Liver (tissue), 9 donors: ENCODE results near the gene IMPG1. TPM values are rescaled to one million over a fixed set of nuclear protein-coding genes. Genes with fewer than 3 reads are reported as not detected.

Source experiments
- DNase-seq: peaks from one replicate; pipeline ENCODE4 v3.0.0-alpha.2; 2017; ENCODE audit warnings: low spot score
- H3K27ac ChIP-seq, 2 donors: one replicate each; pipeline ENCODE4 v1.7.0; 2013; ENCODE audit warnings: inconsistent platforms in 2 of 2, low read length in 2 of 2, control low read depth in 1 of 2, low read depth in 1 of 2, mild to moderate bottlenecking in 1 of 2
- H3K27me3 ChIP-seq, 4 donors: one replicate each; pipeline versions ENCODE4 v1.6.1 to v1.7.0; 2013; ENCODE audit warnings: low read length in 3 of 4, inconsistent platforms in 1 of 4, mild to moderate bottlenecking in 1 of 4, moderate library complexity in 1 of 4; ENCODE audit not compliant: control insufficient read depth in 4 of 4, insufficient read depth in 4 of 4
- H3K36me3 ChIP-seq, 4 donors: one replicate each; pipeline versions ENCODE4 v1.6.1 to v1.7.0; 2013; ENCODE audit warnings: low read length in 3 of 4, mild to moderate bottlenecking in 3 of 4, low read depth in 1 of 4, moderate library complexity in 1 of 4; ENCODE audit not compliant: control insufficient read depth in 4 of 4, insufficient read depth in 3 of 4
- H3K4me1 ChIP-seq, 4 donors: one replicate each; pipeline versions ENCODE4 v1.6.1 to v1.7.0; 2013; ENCODE audit warnings: low read length in 3 of 4, mild to moderate bottlenecking in 3 of 4, moderate library complexity in 1 of 4; ENCODE audit not compliant: control insufficient read depth in 4 of 4, insufficient read depth in 4 of 4
- H3K4me3 ChIP-seq, 3 donors: one replicate each; pipeline versions ENCODE4 v1.6.1 to v1.7.0; 2013; ENCODE audit warnings: low read length in 3 of 3, control low read depth in 1 of 3, low read depth in 1 of 3, mild to moderate bottlenecking in 1 of 3
- H3K9ac ChIP-seq, 2 donors: one replicate each; pipeline ENCODE4 v1.7.0; 2013; ENCODE audit warnings: low read length in 2 of 2, mild to moderate bottlenecking in 2 of 2, moderate library complexity in 2 of 2, control low read depth in 1 of 2, low read depth in 1 of 2
- H3K9me3 ChIP-seq, 4 donors: one replicate each; pipeline versions ENCODE4 v1.6.1 to v1.7.0; 2013; ENCODE audit warnings: low read length in 3 of 4; ENCODE audit not compliant: control insufficient read depth in 4 of 4
- EGR1 ChIP-seq, 2 donors: IDR thresholded peaks; 2 replicates each; pipeline ENCODE4 v1.6.1; 2016 to 2018; ENCODE audit warnings: antibody characterized with exemption in 2 of 2, low read depth in 2 of 2
- FOXA1 ChIP-seq: IDR thresholded peaks from 2 replicates; pipeline ENCODE4 v1.6.1; 2016; ENCODE audit warnings: antibody characterized with exemption
- FOXA2 ChIP-seq: IDR thresholded peaks from 2 replicates; pipeline ENCODE4 v1.6.1; 2016; ENCODE audit warnings: antibody characterized with exemption
- GABPA ChIP-seq, 2 donors: IDR thresholded peaks in 1 of 2; conservative IDR thresholded peaks in 1 of 2; 2 replicates each; pipeline ENCODE4 v1.6.1; 2016; ENCODE audit warnings: antibody characterized with exemption in 2 of 2, mild to moderate bottlenecking in 1 of 2, moderate library complexity in 1 of 2
- HNF4A ChIP-seq, 2 donors: conservative IDR thresholded peaks; 2 replicates each; pipeline ENCODE4 v1.6.1; 2016; ENCODE audit warnings: antibody characterized with exemption in 2 of 2, mild to moderate bottlenecking in 2 of 2
- HNF4G ChIP-seq: IDR thresholded peaks from 2 replicates; pipeline ENCODE4 v1.6.1; 2016; ENCODE audit warnings: antibody characterized with exemption
- JUND ChIP-seq, 2 donors: IDR thresholded peaks; 2 replicates each; pipeline ENCODE4 v1.6.1; 2016; ENCODE audit warnings: antibody characterized with exemption in 2 of 2
- NR2F2 ChIP-seq: IDR thresholded peaks from 2 replicates; pipeline ENCODE4 v1.6.1; 2016; ENCODE audit warnings: antibody characterized with exemption
- RXRA ChIP-seq, 2 donors: IDR thresholded peaks; 2 replicates each; pipeline ENCODE4 v1.6.1; 2017 to 2018; ENCODE audit warnings: antibody characterized with exemption in 2 of 2, mild to moderate bottlenecking in 1 of 2
- SP1 ChIP-seq: IDR thresholded peaks from 2 replicates; pipeline ENCODE4 v1.6.1; 2018; ENCODE audit warnings: antibody characterized with exemption, mild to moderate bottlenecking
- TAF1 ChIP-seq: conservative IDR thresholded peaks from 2 replicates; pipeline ENCODE4 v1.6.1; 2016; ENCODE audit warnings: antibody characterized with exemption, mild to moderate bottlenecking
- YY1 ChIP-seq: IDR thresholded peaks from 2 replicates; pipeline ENCODE4 v1.6.1; 2016; ENCODE audit warnings: antibody characterized with exemption, mild to moderate bottlenecking
- WGBS: extraction: QIAGEN DNeasy Blood & Tissue Kit; methylation state at CpG from one replicate; pipeline ENCODE4 v1.1.7; 2013; 5-methylcytosine and 5-hydroxymethylcytosine counted together
- polyA plus RNA-seq, 2 donors: library from polyadenylated mRNA; stranded (reverse) in 1 of 2; unstranded in 1 of 2; fragments of 200-250 nt in 1 of 2; fragments of >200 nt in 1 of 2; fragmentation: Nextera tagmentation in 1 of 2; extraction: Ambion mirVana in 1 of 2; gene quantifications; one replicate each; pipeline versions ENCODE4 v1.2.1 to v1.2.3, GENCODE V29; 2013 to 2015
- total RNA-seq, 2 donors: library from RNA; depleted of rRNA; stranded (reverse); fragments of >200 nt; gene quantifications; one replicate each; pipeline ENCODE4 v1.2.3, GENCODE V29; 2014
- TF ChIP-seq, protein P1 (sequence below): IDR thresholded peaks from 2 replicates; pipeline ENCODE4 v1.6.1; 2016; ENCODE audit warnings: antibody characterized with exemption
- TF ChIP-seq, protein P2 (sequence below): IDR thresholded peaks from 2 replicates; pipeline ENCODE4 v1.6.1; 2016; ENCODE audit warnings: antibody characterized with exemption
- TF ChIP-seq, protein P3 (sequence below): IDR thresholded peaks from 2 replicates; pipeline ENCODE4 v1.6.1; 2016; ENCODE audit warnings: antibody characterized with exemption
- TF ChIP-seq, protein P4 (sequence below): IDR thresholded peaks from 2 replicates; pipeline ENCODE4 v1.6.1; 2016; ENCODE audit warnings: antibody characterized with exemption, mild to moderate bottlenecking
- TF ChIP-seq, protein P5 (sequence below): fragments of 150-350 bp; IDR thresholded peaks from 2 replicates; pipeline ENCODE4 v1.5.1; 2017; ENCODE audit warnings: improper control_type of control experiment, low read depth, low read length; ENCODE audit not compliant: missing input control
- donor health status: healthy.
- donor health status: healthy.
- donor health status: healthy.
- donor health status: healthy.
- donor health status: healthy.

The IMPG1 gene
- total and polyA plus RNA-seq, 4 donors = not detected

DNA sequence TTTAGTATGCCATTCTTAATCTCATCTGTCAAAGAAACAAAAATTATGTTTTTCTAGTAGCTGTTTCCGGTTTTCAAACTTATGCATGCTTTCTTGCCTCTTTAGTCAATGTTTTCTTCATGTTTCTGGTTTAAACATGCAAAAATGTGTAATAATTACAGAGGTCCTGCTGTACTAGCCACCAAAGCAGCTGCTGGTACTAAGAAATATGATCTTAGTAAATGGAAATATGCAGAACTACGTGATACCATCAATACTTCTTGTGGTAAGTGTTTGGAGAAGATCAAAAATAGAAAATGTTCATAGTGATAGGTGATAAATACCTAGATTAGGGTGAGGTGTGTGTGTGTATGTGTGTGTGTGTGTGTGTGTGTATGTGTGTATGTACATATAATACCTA lies 165.0 kb downstream of the IMPG1 start:
- no peak for DNase-seq
- Histone ChIP-seq H3K4me1 (no peaks in the 10 kb centered on the region), H3K36me3 (peaks cover 0 to 4% (median 0%) of the 10 kb centered on the region in 4 donors), H3K27me3 (no peaks in the 10 kb centered on the region), H3K4me3 (no peak overlapping the region), H3K9me3 (no peaks in the 10 kb centered on the region), H3K9ac (no peak overlapping the region), H3K27ac (no peak overlapping the region)
- WGBS = 97% methylated on average over 2 of the region's 2 CpGs
- no peak for TF ChIP-seq JUND (IDR thresholded peaks at IDR 0.05)
- TF ChIP-seq FOXA2 = no peak
- TF ChIP-seq, protein P1, sequence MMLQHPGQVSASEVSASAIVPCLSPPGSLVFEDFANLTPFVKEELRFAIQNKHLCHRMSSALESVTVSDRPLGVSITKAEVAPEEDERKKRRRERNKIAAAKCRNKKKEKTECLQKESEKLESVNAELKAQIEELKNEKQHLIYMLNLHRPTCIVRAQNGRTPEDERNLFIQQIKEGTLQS = no peak
- no peak for TF ChIP-seq HNF4G
- no peak for TF ChIP-seq GABPA (IDR thresholded peaks at IDR 0.05 in 1 of 2, conservative IDR thresholded peaks at IDR 0.05 in 1 of 2)
- TF ChIP-seq EGR1 (IDR thresholded peaks at IDR 0.05; ENCODE audit: low read depth in 2 of 2) = no peak
- no peak for TF ChIP-seq SP1
- no peak for TF ChIP-seq RXRA (IDR thresholded peaks at IDR 0.05)
- TF ChIP-seq TAF1 = no peak
- TF ChIP-seq, protein P2, sequence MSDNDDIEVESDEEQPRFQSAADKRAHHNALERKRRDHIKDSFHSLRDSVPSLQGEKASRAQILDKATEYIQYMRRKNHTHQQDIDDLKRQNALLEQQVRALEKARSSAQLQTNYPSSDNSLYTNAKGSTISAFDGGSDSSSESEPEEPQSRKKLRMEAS = no peak
- no peak for TF ChIP-seq FOXA1
- no peak for TF ChIP-seq NR2F2
- TF ChIP-seq, protein P3, sequence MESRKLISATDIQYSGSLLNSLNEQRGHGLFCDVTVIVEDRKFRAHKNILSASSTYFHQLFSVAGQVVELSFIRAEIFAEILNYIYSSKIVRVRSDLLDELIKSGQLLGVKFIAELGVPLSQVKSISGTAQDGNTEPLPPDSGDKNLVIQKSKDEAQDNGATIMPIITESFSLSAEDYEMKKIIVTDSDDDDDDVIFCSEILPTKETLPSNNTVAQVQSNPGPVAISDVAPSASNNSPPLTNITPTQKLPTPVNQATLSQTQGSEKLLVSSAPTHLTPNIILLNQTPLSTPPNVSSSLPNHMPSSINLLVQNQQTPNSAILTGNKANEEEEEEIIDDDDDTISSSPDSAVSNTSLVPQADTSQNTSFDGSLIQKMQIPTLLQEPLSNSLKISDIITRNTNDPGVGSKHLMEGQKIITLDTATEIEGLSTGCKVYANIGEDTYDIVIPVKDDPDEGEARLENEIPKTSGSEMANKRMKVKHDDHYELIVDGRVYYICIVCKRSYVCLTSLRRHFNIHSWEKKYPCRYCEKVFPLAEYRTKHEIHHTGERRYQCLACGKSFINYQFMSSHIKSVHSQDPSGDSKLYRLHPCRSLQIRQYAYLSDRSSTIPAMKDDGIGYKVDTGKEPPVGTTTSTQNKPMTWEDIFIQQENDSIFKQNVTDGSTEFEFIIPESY = no peak
- no peak for TF ChIP-seq HNF4A (conservative IDR thresholded peaks at IDR 0.05)
- TF ChIP-seq, protein P4, sequence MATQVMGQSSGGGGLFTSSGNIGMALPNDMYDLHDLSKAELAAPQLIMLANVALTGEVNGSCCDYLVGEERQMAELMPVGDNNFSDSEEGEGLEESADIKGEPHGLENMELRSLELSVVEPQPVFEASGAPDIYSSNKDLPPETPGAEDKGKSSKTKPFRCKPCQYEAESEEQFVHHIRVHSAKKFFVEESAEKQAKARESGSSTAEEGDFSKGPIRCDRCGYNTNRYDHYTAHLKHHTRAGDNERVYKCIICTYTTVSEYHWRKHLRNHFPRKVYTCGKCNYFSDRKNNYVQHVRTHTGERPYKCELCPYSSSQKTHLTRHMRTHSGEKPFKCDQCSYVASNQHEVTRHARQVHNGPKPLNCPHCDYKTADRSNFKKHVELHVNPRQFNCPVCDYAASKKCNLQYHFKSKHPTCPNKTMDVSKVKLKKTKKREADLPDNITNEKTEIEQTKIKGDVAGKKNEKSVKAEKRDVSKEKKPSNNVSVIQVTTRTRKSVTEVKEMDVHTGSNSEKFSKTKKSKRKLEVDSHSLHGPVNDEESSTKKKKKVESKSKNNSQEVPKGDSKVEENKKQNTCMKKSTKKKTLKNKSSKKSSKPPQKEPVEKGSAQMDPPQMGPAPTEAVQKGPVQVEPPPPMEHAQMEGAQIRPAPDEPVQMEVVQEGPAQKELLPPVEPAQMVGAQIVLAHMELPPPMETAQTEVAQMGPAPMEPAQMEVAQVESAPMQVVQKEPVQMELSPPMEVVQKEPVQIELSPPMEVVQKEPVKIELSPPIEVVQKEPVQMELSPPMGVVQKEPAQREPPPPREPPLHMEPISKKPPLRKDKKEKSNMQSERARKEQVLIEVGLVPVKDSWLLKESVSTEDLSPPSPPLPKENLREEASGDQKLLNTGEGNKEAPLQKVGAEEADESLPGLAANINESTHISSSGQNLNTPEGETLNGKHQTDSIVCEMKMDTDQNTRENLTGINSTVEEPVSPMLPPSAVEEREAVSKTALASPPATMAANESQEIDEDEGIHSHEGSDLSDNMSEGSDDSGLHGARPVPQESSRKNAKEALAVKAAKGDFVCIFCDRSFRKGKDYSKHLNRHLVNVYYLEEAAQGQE = no peak
- TF ChIP-seq, protein P5, sequence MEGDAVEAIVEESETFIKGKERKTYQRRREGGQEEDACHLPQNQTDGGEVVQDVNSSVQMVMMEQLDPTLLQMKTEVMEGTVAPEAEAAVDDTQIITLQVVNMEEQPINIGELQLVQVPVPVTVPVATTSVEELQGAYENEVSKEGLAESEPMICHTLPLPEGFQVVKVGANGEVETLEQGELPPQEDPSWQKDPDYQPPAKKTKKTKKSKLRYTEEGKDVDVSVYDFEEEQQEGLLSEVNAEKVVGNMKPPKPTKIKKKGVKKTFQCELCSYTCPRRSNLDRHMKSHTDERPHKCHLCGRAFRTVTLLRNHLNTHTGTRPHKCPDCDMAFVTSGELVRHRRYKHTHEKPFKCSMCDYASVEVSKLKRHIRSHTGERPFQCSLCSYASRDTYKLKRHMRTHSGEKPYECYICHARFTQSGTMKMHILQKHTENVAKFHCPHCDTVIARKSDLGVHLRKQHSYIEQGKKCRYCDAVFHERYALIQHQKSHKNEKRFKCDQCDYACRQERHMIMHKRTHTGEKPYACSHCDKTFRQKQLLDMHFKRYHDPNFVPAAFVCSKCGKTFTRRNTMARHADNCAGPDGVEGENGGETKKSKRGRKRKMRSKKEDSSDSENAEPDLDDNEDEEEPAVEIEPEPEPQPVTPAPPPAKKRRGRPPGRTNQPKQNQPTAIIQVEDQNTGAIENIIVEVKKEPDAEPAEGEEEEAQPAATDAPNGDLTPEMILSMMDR = no peak

DNA sequence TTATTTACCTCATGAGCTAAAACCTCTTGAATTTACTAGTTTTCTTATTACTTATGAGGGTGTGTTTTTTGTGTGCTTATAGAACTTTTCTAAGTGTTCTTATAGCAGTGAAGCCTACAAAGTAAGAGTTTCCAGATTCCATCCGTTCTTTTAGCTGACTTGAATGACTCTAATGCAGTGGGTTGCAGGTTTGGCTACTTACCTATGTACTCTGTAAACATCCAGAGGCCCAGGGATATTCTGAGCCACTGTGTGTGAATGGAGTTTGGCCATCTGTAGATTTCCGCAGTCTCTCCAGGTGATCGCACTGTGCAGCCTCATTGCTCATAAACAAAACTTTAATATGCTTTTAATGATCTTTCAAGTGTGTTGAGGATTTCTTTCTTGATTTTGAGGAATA lies 165.6 kb downstream of the IMPG1 start:
- Histone ChIP-seq H3K9ac (no peak overlapping the region), H3K9me3 (no peaks in the 10 kb centered on the region), H3K36me3 (peaks cover 0 to 4% (median 0%) of the 10 kb centered on the region in 4 donors), H3K27ac (no peak overlapping the region), H3K4me3 (no peak overlapping the region), H3K4me1 (no peaks in the 10 kb centered on the region), H3K27me3 (no peaks in the 10 kb centered on the region)
- TF ChIP-seq SP1 (no peak), YY1 (no peak)
- TF ChIP-seq, protein P5 = no peak
- TF ChIP-seq, protein P3 = no peak
- TF ChIP-seq, protein P1 = no peak
- 93% methylated on average over 3 of the region's 3 CpGs for WGBS
- DNase-seq = no peak
